Lung (tissue), 12 donors: ENCODE data around the gene ZBTB46. TPM values are rescaled to one million over a fixed set of nuclear protein-coding genes. Genes with fewer than 3 reads are reported as not detected.

Source experiments
- ATAC-seq: fragments of 200-7000 bp; cut with Tn5 transposase; one replicate; pipeline ENCODE4 v1.9.1; 2020; ENCODE audit warnings: moderate number of reproducible peaks; ENCODE audit not compliant: insufficient read depth, low FRiP score
- DNase-seq, 3 donors: peaks; one replicate each; pipeline ENCODE4 v3.0.0-alpha.2; 2013 to 2017
- H3K27ac ChIP-seq, 2 donors: one replicate each; pipeline ENCODE4 v1.5.1; 2013; ENCODE audit warnings: mild to moderate bottlenecking in 2 of 2, moderate library complexity in 2 of 2, control low read depth in 1 of 2, inconsistent platforms in 1 of 2, low read depth in 1 of 2, low read length in 1 of 2
- H3K27me3 ChIP-seq, 3 donors: one replicate each; pipeline ENCODE4 v1.5.1; 2013; ENCODE audit warnings: low read length in 2 of 3; ENCODE audit not compliant: control insufficient read depth in 3 of 3, insufficient read depth in 3 of 3
- H3K36me3 ChIP-seq, 4 donors: one replicate each; pipeline ENCODE4 v1.5.1; 2013; ENCODE audit warnings: low read length in 4 of 4, mild to moderate bottlenecking in 1 of 4, moderate library complexity in 1 of 4; ENCODE audit not compliant: control insufficient read depth in 4 of 4, insufficient read depth in 4 of 4
- H3K4me1 ChIP-seq, 5 donors: one replicate each; pipeline ENCODE4 v1.5.1; 2013; ENCODE audit warnings: low read length in 5 of 5, mild to moderate bottlenecking in 2 of 5, moderate library complexity in 1 of 5; ENCODE audit not compliant: control insufficient read depth in 5 of 5, insufficient read depth in 5 of 5
- H3K4me3 ChIP-seq: one replicate; pipeline ENCODE4 v1.5.1; 2013; ENCODE audit warnings: mild to moderate bottlenecking, control low read depth, moderate library complexity
- H3K9ac ChIP-seq, 2 donors: one replicate each; pipeline ENCODE4 v1.5.1; 2013; ENCODE audit warnings: low read length in 2 of 2, control low read depth in 1 of 2; ENCODE audit not compliant: insufficient read depth in 1 of 2
- H3K9me3 ChIP-seq, 4 donors: one replicate each; pipeline ENCODE4 v1.5.1; 2013; ENCODE audit warnings: low read length in 3 of 4, mild to moderate bottlenecking in 1 of 4, moderate library complexity in 1 of 4; ENCODE audit not compliant: control insufficient read depth in 4 of 4, insufficient read depth in 3 of 4
- CTCF ChIP-seq: IDR thresholded peaks from 2 replicates; pipeline ENCODE4 v1.5.1; 2012; ENCODE audit warnings: mild to moderate bottlenecking; ENCODE audit errors: control extremely low read depth, extremely low read depth
- WGBS, 2 donors: extraction: QIAGEN DNeasy Blood & Tissue Kit; methylation state at CpG; one replicate each; pipeline ENCODE4 v1.1.7; 2013; 5-methylcytosine and 5-hydroxymethylcytosine counted together
- polyA plus RNA-seq, 2 donors: library from polyadenylated mRNA; stranded (reverse); fragments of 200-250 nt; gene quantifications; one replicate each; pipeline ENCODE4 v1.2.1, GENCODE V29; 2013
- total RNA-seq, 2 donors: library from RNA; depleted of rRNA in 1 of 2; stranded (reverse); fragments of >200 nt in 1 of 2; gene quantifications; one replicate each; pipeline ENCODE4 v1.2.1, GENCODE V29; 2014 to 2021
- donor health status: control.
- donor health status: control.
- donor health status: Bipolar disorder and iron deficiency.
- donor health status: healthy.
- donor health status: DM: yes; HTN: yes; CAD: no.

The ZBTB46 gene
- total and polyA plus RNA-seq, 4 donors = 3.4 to 15.3 (median 7.6) TPM

- H3K9ac ChIP-seq = no peak overlapping the region
- peak; percentile 43 to 57 (median 47) for DNase-seq
Observed at GRCh38 chr20:63831993-63832686, 1.1 kb upstream of the ZBTB46 start.

GRCh38 chr20:63831646-63831992 lies 555 bp upstream of the ZBTB46 start:
- Histone ChIP-seq H3K4me3 (peak overlapping the region; percentile 48), H3K27ac (peak overlapping the region; percentile 72 to 90), H3K36me3 (no peaks in the 10 kb centered on the region), H3K9ac (no peak overlapping the region), H3K27me3 (peaks cover 0 to 20% (median 5%) of the 10 kb centered on the region in 3 donors), H3K9me3 (no peaks in the 10 kb centered on the region), H3K4me1 (peaks cover 4 to 40% (median 14%) of the 10 kb centered on the region in 5 donors)
- DNase-seq (no peak), ATAC-seq (no peak)
- 1% methylated on average over 29 to 55 of the region's 55 CpGs for WGBS, 2 donors
- TF ChIP-seq CTCF = no peak

More at GRCh38 chr20:63831993-63832686, 1.1 kb upstream of the ZBTB46 start:
- H3K4me3 ChIP-seq = peak overlapping the region; percentile 48
- peak; percentile 37 for ATAC-seq
- H3K4me1 ChIP-seq = peaks cover 4 to 40% (median 18%) of the 10 kb centered on the region in 5 donors
- H3K27ac ChIP-seq = peak overlapping the region; percentile 72 to 90
- TF ChIP-seq CTCF = no peak
- no peaks in the 10 kb centered on the region for H3K36me3 ChIP-seq
- 11 to 12% methylated on average over 56 to 76 of the region's 76 CpGs for WGBS, 2 donors
- no peaks in the 10 kb centered on the region for H3K9me3 ChIP-seq
- peaks cover 0 to 19% (median 5%) of the 10 kb centered on the region in 3 donors for H3K27me3 ChIP-seq

GRCh38 chr20:63829945-63830835 lies 874 bp downstream of the ZBTB46 start:
- Histone ChIP-seq H3K4me3 (peak overlapping the region; percentile 37), H3K36me3 (no peaks in the 10 kb centered on the region), H3K9me3 (no peaks in the 10 kb centered on the region), H3K9ac (peak overlapping the region in 1 of 2 donors; percentile 74), H3K27me3 (peaks cover 0 to 23% (median 5%) of the 10 kb centered on the region in 3 donors), H3K4me1 (peaks cover 4 to 36% (median 14%) of the 10 kb centered on the region in 5 donors), H3K27ac (peak overlapping the region; percentile 26 to 74)
- no peak for TF ChIP-seq CTCF
- 0 to 1% methylated on average over 61 to 99 of the region's 99 CpGs for WGBS, 2 donors
- peak in 2 of 3 donors; percentile 41 to 55 for DNase-seq
- no peak for ATAC-seq
